NK-92 treated with Interleukin-12 subunit alpha and Interleukin-12 subunit beta, amount 100 ng/mL, for 24 hours (cell line): ENCODE measurements around the gene PPAT.
"Not testable (repeated sequence)": the region's sequence is repeated elsewhere in the genome, so short reads cannot be mapped to it uniquely, and the experiment has no call there.

ENCODE experiments used
- DNase-seq: peaks from one replicate; lab custom pipeline; 2025; lab: John Stamatoyannopoulos, UW

The PPAT gene

GRCh38 chr4:56375458-56375857 lies 60.0 kb downstream of the PPAT start:
- no peak for DNase-seq

GRCh38 chr4:56374956-56375355 lies 60.5 kb downstream of the PPAT start:
- no peak for DNase-seq

- DNase-seq: no peak
Measured at GRCh38 chr4:56372774-56373173, 62.6 kb downstream of the PPAT start.

GRCh38 chr4:56371426-56372220 lies 63.8 kb downstream of the PPAT start:
- DNase-seq: no peak

GRCh38 chr4:56370377-56370776 lies 65.0 kb downstream of the PPAT start:
- no peak for DNase-seq

- DNase-seq: not testable (repeated sequence)
Measured at GRCh38 chr4:56362981-56363380, 72.4 kb downstream of the PPAT start.

GRCh38 chr4:56360071-56360470 lies 75.3 kb downstream of the PPAT start:
- no peak for DNase-seq

GRCh38 chr4:56356650-56357049 lies 78.8 kb downstream of the PPAT start:
- no peak for DNase-seq

- no peak for DNase-seq
Measured at GRCh38 chr4:56348576-56348975, 86.8 kb downstream of the PPAT start.

- DNase-seq: no peak
Measured at GRCh38 chr4:56345458-56345857, 90.0 kb downstream of the PPAT start.
